NCI-H446 treated with DMSO at 0.1 percent for 48 hours (cell line): Measurements from ENCODE around the gene GRIP1.
"Not testable (repeated sequence)": the region's sequence is repeated elsewhere in the genome, so short reads cannot be mapped to it uniquely, and the experiment has no call there.

Experiments used
- DNase-seq: peaks from one replicate; lab custom pipeline; 2025; lab: John Stamatoyannopoulos, UW

The GRIP1 gene

DNA sequence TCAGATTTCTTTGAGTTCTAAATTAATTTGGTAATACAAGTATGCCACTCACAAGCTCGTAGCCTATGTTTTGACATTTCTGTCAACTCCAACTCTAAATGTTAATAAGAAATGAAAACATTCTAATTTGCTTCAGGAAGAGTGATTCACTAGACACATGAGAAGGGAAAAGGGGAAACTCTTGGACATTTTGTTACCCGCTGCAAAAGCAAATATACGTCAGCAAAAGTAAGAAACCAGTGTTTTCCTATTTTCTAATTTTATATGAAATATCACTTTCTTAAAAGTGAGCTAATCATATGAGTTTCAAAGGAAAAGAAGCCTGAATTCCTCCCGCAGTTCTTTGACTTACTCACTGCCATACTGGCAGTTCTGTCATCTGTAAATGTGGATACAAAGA lies 162.3 kb downstream of the GRIP1 start:
- no peak for DNase-seq

DNA sequence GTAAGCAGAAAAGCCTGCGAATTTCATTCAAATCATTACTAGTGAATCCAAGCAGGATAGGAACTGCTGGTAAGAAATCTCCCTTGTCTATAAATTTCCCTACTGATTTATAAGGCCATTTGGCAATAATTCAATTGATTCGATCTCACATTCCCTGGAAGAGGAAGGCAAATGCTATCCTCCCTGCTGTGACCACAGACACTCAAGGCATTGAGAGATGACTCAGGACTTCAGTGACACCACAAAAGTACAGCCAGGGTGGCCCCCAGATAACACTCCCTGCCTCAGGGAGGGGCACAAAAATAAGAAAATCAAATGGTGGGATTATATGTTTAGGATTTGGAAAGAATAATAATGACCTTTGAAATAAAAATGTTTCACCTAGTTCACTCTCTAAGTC lies 162.7 kb downstream of the GRIP1 start:
- peak; percentile 16 for DNase-seq

DNA sequence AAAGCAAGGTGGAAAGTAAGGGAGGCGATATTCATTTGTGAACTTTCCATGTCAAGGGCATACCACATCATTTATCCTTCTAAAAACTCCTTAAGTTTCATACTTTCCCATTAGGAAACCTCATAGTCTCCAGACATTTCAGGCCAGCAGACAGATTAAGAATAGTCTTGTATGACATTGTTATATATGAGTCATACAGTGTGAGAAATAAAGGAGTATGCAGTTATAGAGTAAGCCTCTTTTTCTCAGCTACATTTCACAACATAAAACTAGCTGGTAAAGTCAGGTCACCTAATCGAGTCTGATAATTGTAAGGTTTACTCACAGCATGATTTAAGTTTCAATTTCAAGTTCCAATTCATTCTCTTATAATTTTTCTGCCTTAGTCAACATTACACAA lies 164.3 kb downstream of the GRIP1 start:
- DNase-seq: no peak

DNA sequence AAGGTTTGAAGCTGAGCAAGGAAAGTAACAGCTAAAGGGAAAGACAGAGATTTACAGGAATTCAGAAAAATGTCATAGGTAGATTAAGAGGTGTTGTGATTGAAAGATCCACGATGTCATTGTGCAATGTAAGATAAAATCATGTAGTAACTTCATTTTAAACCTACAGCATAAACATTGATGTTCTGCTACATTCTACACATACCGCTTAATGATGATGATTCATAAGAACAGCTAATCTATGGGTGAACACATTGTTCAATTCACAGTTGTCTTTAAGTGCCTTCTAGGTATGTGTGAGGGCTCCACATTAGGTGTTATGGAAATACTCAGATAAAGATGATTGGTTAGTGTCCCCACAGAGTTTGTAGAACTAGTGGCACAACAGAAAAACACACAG lies 170.9 kb downstream of the GRIP1 start:
- DNase-seq: no peak

DNA sequence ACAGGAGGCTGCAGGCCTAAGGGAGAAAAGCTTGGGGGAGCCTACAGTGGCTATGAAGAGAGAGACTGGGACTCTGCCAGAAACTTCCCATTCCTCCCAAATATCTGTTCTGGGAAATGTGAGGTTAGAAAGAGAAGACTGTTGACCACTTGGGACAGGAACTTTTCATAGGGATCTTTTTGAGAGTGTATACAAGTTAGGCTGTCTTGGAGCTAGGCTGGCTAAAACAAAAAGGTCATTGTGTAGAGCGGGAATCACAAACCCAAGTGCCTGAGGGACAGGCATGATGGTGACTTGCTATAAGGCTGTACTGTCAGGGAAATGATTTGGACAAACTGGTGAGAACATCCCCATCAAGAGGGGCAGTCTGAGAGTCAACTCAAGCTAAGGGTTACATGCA lies 175.1 kb downstream of the GRIP1 start:
- DNase-seq: no peak

DNA sequence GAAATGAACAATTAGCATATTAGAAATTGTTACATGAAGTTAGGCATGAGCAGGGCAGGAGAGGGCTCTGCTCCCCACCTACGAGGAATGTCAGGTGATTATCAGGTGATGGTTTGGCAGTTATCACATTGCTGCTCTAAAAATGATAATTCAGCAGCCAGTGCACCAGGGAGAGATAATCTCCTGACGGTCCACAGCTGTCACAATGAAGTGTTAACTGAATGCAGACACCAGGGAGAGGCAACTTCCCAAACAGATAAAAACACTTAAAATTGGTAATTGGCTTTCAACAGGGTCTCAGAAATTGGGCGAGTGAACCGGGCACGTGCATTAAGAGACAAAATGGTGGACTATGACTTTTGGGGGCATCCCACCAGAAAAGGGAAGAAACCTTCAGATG lies 176.0 kb downstream of the GRIP1 start:
- DNase-seq: no peak

DNA sequence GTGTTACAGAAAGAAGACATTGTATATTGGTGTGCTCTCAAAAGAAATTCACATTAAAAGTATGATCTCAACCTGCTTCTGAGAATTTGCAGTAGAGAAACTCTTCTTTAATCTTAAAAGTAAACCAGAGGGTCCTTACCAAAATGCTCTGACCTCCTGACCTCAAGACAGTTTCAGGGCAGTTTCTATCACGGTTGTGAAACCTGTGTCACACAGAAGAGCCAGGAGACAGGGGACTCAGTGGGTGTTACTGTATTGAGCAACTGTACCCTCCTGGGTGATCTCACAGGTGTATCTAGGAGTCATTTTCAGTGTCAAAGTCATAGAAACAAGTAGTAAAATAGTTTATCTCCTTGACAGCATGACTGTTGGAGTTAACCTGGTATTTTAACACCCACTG lies 178.0 kb downstream of the GRIP1 start:
- no peak for DNase-seq

DNA sequence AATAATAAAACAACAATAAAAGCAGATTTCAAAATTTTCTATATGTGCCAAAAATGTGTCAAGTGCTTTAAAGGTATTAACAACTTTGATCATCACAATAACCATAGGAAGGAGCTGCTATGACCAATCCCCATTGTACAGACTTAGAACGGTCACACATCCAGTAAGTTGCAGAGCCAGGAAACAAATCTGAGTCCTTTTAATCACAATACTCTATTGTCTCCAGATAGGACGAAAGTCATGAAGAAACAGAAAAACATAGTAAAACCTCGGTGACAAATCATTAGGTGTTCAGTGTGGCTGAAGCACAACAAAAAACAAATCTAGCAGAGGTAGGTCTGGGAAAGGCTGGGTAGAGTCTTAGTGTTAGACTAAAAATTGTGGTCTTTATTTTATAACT lies 178.8 kb downstream of the GRIP1 start:
- DNase-seq: no peak

DNA sequence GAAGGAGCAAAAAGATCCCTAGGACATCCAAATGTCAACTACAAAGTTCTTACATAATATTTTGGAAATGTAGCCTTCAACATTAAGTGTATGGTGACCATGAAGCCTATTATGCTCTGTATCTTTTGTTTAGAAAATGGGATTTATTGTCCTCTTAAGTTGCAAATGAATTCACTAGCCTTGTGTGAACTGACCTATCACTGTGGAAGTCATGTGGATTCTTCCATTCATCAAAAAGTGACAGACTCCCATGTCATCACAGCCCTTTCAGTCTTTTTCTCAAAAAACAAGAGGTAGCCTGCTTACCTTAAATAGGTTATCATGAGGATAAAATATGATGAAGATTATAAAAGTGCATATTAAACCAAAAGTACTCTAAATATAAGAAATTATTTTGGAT lies 179.9 kb downstream of the GRIP1 start:
- no peak for DNase-seq

DNA sequence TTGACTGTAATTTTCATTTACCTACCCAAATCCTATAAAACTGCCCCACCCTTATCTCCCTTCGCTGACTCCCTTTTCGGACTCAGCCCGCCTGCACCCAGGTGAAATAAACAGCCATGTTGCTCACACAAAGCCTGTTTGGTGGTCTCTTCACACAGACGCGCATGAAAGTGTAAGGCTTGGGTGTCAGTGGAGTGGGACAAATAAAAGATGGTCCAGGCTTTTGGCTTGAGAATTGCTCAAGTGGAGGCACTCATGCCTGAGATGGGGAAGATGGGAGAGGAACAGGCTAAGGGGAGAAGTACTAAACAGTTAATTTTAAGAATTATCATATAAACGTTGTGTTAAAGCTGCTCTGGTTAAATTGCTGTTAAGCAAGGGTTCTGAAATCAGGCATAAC lies 180.8 kb downstream of the GRIP1 start:
- not testable (repeated sequence) for DNase-seq

DNA sequence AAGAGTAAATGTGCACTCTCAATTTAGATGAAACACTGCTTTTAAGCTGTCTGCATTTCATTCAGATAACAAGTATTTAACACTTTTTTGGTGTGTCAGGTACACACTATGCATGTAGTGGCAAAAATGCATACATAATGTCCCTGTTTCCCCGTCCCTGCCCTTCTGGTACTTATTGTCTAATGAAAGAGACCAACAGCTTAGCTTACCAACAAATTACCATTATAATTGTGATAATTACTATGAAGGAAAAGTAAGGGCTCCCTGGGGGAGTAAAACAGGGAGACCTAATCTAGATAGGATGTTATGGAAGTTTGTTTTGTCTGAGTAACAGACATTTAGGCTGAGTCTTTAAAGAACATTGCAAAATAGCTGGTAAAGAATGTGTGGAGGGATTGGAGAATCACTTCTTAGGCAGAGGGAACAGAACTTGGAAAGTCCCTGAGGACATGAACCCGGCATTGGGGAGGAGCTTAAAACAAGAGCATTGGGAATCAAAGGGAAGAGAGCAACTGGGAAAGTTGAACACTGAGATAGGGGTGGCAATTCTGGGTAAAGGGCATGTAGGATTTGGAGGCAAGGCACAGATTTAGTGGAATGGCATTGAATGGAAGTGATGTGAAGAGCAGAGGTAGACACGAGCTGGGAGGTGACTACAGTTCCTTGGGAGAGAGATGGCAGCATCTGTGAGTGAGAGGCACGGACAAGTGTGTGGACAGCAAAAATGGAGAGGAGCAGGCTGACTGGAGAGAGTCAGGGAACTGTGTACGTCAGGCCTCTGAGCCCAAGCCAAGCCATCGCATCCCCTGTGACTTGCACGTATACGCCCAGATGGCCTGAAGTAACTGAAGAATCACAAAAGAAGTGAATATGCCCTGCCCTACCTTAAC lies 181.6 kb downstream of the GRIP1 start:
- DNase-seq: no peak

DNA sequence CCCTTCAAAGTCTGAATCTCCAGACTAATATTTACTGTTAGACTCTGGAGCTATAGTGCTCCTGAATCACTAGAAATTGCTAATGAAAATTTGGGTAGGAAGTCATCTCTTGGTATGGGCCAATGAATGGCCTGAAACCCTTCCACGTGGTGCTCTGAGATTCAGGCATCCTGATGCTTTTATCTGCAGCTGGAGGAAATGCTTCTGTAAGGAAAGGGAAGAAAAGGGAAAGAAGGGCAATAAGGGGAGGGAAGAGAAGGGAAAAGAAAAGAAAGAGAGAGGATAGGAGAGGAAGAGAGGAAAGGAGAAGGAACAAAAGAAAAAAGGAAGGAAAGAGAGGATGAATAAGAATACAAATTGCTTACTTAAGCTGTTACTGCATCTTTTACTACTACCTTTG lies 182.3 kb downstream of the GRIP1 start:
- DNase-seq: no peak

DNA sequence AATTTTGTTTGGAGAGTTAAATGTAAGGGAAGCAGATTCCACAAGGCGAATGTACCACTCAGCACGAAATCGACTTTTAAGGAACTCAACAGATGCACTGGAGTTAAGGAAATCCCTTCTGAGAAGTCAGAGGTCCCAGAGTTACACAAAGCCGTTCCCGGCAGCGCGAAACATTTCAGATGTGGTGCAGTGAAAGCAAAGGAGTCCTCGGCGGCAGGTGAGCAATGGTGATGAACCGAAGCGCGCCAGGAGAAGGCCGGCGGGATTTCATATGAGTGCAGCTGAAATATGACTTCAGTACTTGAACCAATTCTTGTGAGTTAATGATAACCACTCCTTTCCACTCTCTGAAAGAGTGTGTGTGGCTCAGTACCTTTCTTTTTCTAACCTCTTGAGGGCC lies 183.2 kb downstream of the GRIP1 start:
- DNase-seq: no peak

DNA sequence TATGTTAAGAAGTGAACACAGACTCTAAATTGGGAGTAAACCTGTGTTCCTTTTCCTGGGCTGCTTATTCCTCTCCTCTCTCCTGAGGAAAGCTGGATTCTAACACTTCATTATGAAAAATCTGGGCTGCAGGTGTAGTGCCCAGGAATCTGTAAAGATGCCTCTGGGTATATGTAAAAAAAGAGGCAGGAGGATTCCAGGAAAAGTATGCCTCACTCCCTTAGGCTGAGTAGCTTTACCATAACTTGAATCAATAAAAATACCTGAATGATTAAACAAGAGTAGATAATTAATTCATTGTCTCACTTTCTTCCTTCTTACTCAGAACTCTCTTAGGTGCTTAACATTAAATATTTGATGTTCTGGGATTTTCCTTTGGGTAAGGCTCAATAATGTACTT lies 185.1 kb downstream of the GRIP1 start:
- no peak for DNase-seq

DNA sequence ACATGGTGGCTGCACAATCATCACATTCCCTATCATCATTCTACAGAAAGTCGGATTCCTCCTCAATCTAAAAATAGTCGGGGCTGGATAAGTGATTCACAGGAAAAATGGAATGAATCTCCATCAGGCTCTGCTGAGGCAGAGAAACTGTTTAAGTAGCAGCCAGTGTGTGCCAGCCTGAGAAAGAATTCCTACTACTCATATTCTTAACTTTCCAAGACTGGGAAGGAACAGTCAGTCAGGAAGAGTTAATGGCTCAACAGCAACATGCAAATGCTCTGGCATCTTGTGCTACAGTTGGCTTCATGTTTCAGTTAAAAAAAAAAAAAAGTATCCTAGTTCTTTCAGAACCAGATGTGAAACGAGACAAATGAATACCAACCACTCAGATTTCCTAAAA lies 187.0 kb downstream of the GRIP1 start:
- no peak for DNase-seq

DNA sequence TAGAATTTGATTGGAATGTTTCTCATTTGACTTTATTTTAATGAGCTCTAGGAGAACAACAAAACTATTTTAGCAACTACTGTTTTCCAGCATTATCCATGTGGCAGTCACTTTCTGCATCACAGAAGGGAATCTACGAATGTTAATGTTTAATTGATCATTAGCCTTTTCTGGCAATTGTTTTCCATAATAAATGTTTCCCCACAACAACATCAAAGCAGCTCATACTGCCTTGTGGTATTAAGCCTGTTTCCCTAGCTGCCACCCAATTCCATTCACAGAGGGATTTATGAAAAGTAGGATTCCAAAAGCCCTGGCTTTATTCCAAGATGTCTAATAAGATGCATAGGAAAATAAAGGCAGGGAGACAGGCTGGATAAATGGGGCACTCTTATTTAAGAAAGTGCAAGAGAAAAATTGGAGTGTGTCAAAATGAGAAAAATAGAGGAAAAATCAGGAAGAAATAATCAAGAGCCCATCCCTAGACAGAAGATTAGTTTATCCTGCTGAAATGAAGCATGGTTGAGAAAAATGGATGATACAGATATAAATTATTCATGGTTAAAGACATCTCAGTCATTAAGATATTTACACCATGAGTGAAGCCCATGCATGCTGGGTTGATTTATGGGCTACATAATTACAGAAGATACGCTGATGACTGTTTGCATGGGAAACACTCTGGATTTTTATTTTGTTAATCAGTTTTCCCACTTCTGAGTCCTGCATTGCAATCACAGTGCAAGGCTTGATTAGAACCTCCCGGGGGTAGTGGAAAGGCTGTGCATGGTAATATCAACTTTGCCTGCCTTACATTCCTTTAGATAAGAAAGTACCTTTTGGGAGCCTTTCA lies 196.3 kb downstream of the GRIP1 start:
- no peak for DNase-seq

DNA sequence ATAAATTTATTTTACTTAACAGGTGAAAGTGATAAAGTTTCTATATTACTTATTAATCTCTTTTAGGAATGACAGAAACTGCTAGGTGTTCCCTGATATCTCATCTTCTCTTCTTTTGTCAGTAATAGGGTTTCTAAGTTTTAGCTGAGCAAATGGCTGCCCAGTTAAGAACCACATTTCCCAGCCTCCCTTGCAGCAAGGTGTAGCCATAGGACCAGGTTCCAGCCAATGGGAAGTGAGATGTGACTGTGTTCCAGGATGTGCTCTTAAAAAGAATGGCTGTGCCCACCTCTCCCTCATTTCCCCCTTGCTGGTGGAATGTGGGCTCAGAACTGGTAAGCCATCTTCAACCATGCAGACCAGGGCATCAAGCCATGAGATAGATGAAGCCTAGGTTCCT lies 210.9 kb downstream of the GRIP1 start:
- DNase-seq: no peak

DNA sequence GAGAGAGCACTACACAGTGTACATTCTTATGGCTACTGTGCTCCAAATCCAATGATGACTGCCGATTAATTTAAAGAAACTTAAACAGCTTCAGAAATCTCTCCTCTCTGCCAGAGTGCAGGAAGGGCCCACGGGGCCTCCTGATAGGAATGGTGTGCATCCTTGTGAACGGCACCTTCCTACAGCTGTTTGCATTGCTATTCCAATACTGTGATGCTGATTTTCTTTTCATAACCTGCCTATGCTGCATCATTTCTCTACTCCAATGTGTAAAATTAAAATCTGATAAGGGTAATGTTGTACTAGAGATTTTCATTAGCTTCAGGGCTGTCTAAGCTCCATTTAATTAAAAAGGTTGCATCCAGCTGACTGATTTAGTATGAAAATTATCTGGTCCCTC lies 217.5 kb downstream of the GRIP1 start:
- DNase-seq: no peak

DNA sequence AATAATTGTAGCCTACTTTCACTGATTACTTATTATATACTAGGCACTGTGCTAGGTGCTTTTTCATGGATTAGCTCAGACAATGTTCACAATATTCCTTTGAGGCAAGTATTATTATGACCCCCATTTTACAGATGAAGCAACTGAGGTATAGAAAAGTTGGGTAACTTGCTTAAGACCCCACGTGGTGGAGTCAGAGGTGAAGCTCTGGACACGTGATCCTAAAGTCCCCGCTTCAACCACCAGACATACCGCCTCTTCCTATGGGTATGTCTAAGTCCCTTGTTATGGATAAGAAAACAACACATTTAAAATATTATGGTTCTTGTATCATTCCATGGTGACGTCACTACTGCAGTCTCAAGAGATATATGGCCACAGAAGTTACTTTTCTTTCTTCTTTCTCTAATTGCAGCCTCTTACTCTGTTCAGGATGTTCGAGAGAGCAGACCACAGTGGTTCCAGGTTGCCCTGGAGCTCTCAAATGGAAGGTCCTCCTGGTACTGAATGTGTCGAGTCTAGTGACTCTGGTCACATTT lies 218.9 kb downstream of the GRIP1 start:
- no peak for DNase-seq

DNA sequence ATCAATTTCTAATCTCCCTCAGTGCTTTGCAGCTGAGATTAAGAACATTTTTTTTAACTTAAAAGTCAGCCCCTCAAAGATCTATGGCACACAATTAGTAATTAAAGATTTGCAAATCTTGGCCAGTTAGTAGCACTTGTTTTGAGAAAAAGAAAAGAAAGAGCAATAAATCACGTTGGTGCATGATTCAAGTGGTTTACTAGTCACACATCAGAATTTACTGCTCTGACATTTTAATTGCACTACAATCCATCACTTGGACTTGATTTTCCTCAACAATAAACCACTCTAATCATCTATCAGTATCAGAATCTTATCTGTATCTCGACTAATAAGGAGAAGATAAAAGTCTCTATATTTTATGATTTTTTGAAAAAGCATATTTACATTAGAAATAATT lies 222.3 kb downstream of the GRIP1 start:
- no peak for DNase-seq

DNA sequence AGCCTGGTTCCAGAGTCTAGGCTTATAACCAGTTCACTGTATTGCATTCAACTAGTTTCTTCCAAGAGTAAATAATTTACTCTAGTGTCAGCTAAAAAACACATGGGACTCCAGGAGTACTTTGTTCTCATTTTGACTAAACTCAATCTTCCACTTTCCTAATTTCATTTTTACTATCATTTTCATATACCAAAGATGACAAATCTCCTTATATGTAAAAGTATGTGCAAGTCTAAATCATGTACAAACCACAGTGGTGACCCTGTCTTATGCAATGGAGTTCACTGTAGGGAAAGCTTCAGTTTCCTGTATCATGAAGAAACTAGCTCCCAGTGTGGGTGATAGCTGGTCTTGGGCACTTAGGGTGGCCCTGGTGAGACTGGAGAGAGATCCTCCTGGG lies 225.0 kb downstream of the GRIP1 start:
- DNase-seq: no peak

DNA sequence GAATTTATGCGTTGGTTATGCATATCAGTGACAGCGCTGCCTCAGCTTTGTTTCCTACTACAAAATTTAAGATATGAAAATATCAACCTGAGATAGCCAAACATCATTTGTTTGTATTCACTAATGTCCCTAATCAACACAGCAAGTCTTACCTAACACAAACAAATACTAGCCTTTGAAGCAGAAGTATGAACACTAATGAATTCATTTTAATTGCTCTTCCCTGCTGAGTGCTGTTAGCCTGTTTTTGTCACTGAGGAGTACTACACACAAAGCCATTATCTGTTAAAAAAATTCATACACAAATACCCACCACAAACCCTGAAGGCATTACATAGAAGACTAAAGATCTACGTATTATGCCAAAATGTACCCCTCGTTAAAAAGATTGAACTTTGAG lies 225.8 kb downstream of the GRIP1 start:
- DNase-seq: no peak

DNA sequence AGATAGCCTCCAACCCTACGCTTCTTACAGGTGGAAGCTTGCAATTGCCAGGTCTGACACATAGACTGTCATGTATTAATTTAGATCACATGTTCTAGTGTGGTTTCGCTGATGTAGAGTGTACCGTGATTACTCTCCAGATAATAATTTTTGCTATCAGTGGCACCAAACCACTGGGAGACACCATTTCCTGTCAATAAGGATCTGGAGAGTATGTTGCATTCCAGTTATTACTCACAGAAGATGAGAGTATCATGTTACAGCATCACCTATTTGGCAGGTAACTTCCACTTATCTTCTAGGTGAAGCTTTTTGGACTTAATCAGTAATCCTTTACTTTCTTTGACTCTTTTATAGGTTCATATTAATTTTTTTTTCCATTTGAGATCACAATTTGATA lies 229.3 kb downstream of the GRIP1 start:
- no peak for DNase-seq
